HepG2 (cell line): ENCODE measurements around the gene ELP2. TPM values are rescaled to one million over a fixed set of nuclear protein-coding genes. Genes with fewer than 3 reads are reported as not detected.

Experiments used
- EEA1 ChIP-seq: sonication (generic); formaldehyde crosslinking; IDR thresholded peaks from 2 replicates; pipeline ENCODE4 v1.5.1; 2020; ENCODE audit warnings: mild to moderate bottlenecking, missing genetic modification reagents, borderline replicate concordance
- FOXK1 ChIP-seq: sonication (generic); formaldehyde crosslinking; IDR thresholded peaks from 2 replicates; pipeline ENCODE4 v1.4.0; 2020; ENCODE audit warnings: low read depth, missing genetic modification reagents, borderline replicate concordance
- GATA4 ChIP-seq: sonication (generic); IDR thresholded peaks from 2 replicates; pipeline ENCODE4 v1.6.1; 2016; ENCODE audit warnings: antibody characterized with exemption, low read depth, borderline replicate concordance
- GZF1 ChIP-seq: sonication (generic); formaldehyde crosslinking; IDR thresholded peaks from 2 replicates; pipeline ENCODE4 v1.5.1; 2020; ENCODE audit warnings: mild to moderate bottlenecking, missing genetic modification reagents
- HMG20B ChIP-seq: conservative IDR thresholded peaks from 2 replicates; pipeline ENCODE4 v1.6.1; 2016; ENCODE audit warnings: missing genetic modification reagents, missing compliant biosample characterization
- RELA ChIP-seq: sonication (generic); formaldehyde crosslinking; IDR thresholded peaks from 2 replicates; pipeline ENCODE4 v1.4.0; 2020; ENCODE audit warnings: missing genetic modification reagents
- SOX13 ChIP-seq, 3 experiments: fragments of 450-650 bp in 1 of 3; sonication (generic) in 1 of 3; formaldehyde crosslinking in 1 of 3; IDR thresholded peaks in 2 of 3; conservative IDR thresholded peaks in 1 of 3; 2 replicates each; pipeline versions ENCODE4 v1.5.0 to v1.6.1; 2016 to 2020; ENCODE audit warnings: antibody characterized with exemption in 1 of 3, mild to moderate bottlenecking in 1 of 3, missing compliant biosample characterization in 1 of 3, missing genetic modification reagents in 1 of 3, moderate library complexity in 1 of 3
- SUZ12 ChIP-seq: fragments of 150-350 bp; IDR thresholded peaks from 2 replicates; pipeline ENCODE4 v1.6.1; 2014; ENCODE audit warnings: low read depth, low read length
- TSC22D2 ChIP-seq: sonication (generic); formaldehyde crosslinking; IDR thresholded peaks from 2 replicates; pipeline ENCODE4 v1.5.1; 2020; ENCODE audit warnings: missing genetic modification reagents, mild to moderate bottlenecking, borderline replicate concordance
- ZBTB42 ChIP-seq: sonication (generic); formaldehyde crosslinking; IDR thresholded peaks from 2 replicates; pipeline ENCODE4 v1.5.0; 2020; ENCODE audit warnings: mild to moderate bottlenecking, missing genetic modification reagents
- ZFP1 ChIP-seq: IDR thresholded peaks from 2 replicates; pipeline ENCODE4 v1.6.1; 2016
- ZNF260 ChIP-seq: sonication (generic); formaldehyde crosslinking; IDR thresholded peaks from 2 replicates; pipeline ENCODE4 v1.4.0; 2020; ENCODE audit warnings: missing genetic modification reagents, low read depth, mild to moderate bottlenecking, borderline replicate concordance
- ZNF33A ChIP-seq: sonication (generic); formaldehyde crosslinking; IDR thresholded peaks from 2 replicates; pipeline ENCODE4 v1.5.1; 2020; ENCODE audit warnings: missing genetic modification reagents, mild to moderate bottlenecking, moderate library complexity, borderline replicate concordance
- ZNF547 ChIP-seq: sonication (generic); formaldehyde crosslinking; IDR thresholded peaks from 2 replicates; pipeline ENCODE4 v1.5.1; 2020; ENCODE audit warnings: mild to moderate bottlenecking, missing genetic modification reagents
- ZNF557 ChIP-seq: sonication (generic); formaldehyde crosslinking; IDR thresholded peaks from 2 replicates; pipeline ENCODE4 v1.4.0; 2020; ENCODE audit warnings: missing genetic modification reagents
- ZNF772 ChIP-seq: sonication (generic); formaldehyde crosslinking; IDR thresholded peaks from 2 replicates; pipeline ENCODE4 v1.5.0; 2020; ENCODE audit warnings: mild to moderate bottlenecking, missing genetic modification reagents
- ZNF788 ChIP-seq: sonication (generic); formaldehyde crosslinking; IDR thresholded peaks from 2 replicates; pipeline ENCODE4 v1.5.0; 2020; ENCODE audit warnings: mild to moderate bottlenecking, missing genetic modification reagents, borderline replicate concordance
- polyA plus RNA-seq, 8 experiments: library from polyadenylated mRNA; depleted of rRNA in 3 of 8; stranded (reverse) in 7 of 8; unstranded in 1 of 8; fragments of >200 nt; fragmentation: Illumina TruSeq in 4 of 8; extraction: Trizol in 4 of 8; gene quantifications; 2 replicates each; pipeline versions ENCODE4 v1.2.1 to v1.2.3, GENCODE V29; 2011 to 2016; ENCODE audit warnings: low read depth in 4 of 8, missing spikeins in 1 of 8, mixed read lengths in 1 of 8; ENCODE audit not compliant: insufficient read depth in 1 of 8
- total RNA-seq, 5 experiments: library from RNA; depleted of rRNA; stranded (reverse); fragments of >200 nt; fragmentation: Illumina TruSeq; extraction: Trizol; gene quantifications; 2 replicates each; pipeline ENCODE4 v1.2.3, GENCODE V29; 2016; ENCODE audit warnings: low read depth in 1 of 5
- TF ChIP-seq, protein P1 (sequence below): sonication (generic); formaldehyde crosslinking; IDR thresholded peaks from 2 replicates; pipeline ENCODE4 v1.4.0; 2020; ENCODE audit warnings: missing genetic modification reagents, mild to moderate bottlenecking, borderline replicate concordance
- TF ChIP-seq, protein P2 (sequence below): sonication (generic); IDR thresholded peaks from 2 replicates; pipeline ENCODE4 v1.6.1; 2016; ENCODE audit warnings: low read depth, borderline replicate concordance
- TF ChIP-seq, protein P3 (sequence below): sonication (generic); formaldehyde crosslinking; IDR thresholded peaks from 2 replicates; pipeline ENCODE4 v1.4.0; 2020; ENCODE audit warnings: low read depth, mild to moderate bottlenecking, missing genetic modification reagents
- TF ChIP-seq, protein P4 (sequence below): sonication (generic); formaldehyde crosslinking; IDR thresholded peaks from 2 replicates; pipeline ENCODE4 v1.8.1; 2023; ENCODE audit warnings: mild to moderate bottlenecking, moderate library complexity, missing genetic modification reagents
- TF ChIP-seq, protein P5 (sequence below): sonication (generic); formaldehyde crosslinking; IDR thresholded peaks from 2 replicates; pipeline ENCODE4 v1.4.0; 2020; ENCODE audit warnings: missing genetic modification reagents, low read depth, mild to moderate bottlenecking, borderline replicate concordance
- TF ChIP-seq, protein P6 (sequence below): sonication (generic); formaldehyde crosslinking; IDR thresholded peaks from 2 replicates; pipeline ENCODE4 v1.8.0; 2022; ENCODE audit warnings: missing genetic modification reagents, mild to moderate bottlenecking, inconsistent platforms, borderline replicate concordance

ELP2 gene
- total and polyA plus RNA-seq, 2 of the 13 experiments (the other 11 are each of a cell fraction or from before 2014, with no cell fraction given) = 98.7 to 100 TPM

DNA sequence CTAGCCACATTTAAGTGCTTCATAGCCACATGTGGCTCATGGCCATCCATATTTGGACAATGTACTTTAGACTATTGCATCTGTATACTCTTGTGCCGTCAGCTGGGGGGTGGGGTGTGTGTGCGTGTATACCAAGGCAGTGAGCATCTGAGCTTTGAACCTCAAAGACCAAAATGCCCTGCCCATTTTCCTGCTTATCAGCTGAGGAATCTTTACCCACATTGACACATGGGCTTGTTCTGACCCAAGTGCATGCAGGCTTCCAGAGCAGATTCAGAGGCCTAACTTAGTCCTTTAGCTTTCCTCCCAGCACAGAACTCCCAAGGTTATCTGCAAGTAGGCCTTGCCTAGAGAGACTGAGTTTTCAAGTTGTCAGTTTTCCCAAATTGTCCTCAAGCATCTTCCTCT lies 46.5 kb downstream of the ELP2 start (continued):
- TF ChIP-seq, protein P1, sequence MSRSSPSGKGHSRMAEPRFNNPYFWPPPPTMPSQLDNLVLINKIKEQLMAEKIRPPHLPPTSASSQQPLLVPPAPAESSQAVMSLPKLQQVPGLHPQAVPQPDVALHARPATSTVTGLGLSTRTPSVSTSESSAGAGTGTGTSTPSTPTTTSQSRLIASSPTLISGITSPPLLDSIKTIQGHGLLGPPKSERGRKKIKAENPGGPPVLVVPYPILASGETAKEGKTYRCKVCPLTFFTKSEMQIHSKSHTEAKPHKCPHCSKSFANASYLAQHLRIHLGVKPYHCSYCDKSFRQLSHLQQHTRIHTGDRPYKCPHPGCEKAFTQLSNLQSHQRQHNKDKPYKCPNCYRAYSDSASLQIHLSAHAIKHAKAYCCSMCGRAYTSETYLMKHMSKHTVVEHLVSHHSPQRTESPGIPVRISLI = peak; percentile 41; the same call in 1 of the 2 replicates
- TF ChIP-seq, protein P2, sequence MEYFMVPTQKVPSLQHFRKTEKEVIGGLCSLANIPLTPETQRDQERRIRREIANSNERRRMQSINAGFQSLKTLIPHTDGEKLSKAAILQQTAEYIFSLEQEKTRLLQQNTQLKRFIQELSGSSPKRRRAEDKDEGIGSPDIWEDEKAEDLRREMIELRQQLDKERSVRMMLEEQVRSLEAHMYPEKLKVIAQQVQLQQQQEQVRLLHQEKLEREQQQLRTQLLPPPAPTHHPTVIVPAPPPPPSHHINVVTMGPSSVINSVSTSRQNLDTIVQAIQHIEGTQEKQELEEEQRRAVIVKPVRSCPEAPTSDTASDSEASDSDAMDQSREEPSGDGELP = peak; percentile 97
- TF ChIP-seq SOX13 (IDR thresholded peaks at IDR 0.05) = peak; percentile 61; the same call in 1 of the 2 replicates
- peak in 1 of 2 experiments; percentile 86; a peak in 2 of 4 replicates for TF ChIP-seq SOX13 (CRISPR knock-in tag; conservative IDR thresholded peaks at IDR 0.05 in 1 of 2, IDR thresholded peaks at IDR 0.05 in 1 of 2)
- TF ChIP-seq, protein P3, sequence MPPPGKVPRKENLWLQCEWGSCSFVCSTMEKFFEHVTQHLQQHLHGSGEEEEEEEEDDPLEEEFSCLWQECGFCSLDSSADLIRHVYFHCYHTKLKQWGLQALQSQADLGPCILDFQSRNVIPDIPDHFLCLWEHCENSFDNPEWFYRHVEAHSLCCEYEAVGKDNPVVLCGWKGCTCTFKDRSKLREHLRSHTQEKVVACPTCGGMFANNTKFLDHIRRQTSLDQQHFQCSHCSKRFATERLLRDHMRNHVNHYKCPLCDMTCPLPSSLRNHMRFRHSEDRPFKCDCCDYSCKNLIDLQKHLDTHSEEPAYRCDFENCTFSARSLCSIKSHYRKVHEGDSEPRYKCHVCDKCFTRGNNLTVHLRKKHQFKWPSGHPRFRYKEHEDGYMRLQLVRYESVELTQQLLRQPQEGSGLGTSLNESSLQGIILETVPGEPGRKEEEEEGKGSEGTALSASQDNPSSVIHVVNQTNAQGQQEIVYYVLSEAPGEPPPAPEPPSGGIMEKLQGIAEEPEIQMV (CRISPR knock-in tag) = peak; percentile 40; the same call in 1 of the 2 replicates
- TF ChIP-seq, protein P4, sequence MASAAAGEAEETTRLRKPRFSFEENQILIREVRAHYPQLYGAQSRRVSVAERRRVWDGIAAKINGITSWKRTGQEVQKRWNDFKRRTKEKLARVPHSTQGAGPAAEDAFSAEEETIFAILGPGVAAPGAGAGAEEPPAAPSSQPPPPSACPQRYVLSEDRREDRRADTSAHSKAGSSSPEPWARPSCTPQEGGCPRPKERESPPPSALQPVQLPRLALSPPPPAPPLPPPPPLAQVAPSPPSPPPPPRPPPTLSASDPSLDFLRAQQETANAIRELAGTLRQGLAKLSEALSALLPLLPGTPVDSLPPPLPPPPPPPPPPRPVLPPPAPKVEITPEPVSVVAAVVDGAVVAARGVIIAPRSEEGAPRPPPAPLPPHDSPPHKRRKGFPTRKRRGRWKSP (CRISPR knock-in tag) = peak; percentile 59; the same call in 1 of the 2 replicates
- no peak for TF ChIP-seq ZNF547
- TF ChIP-seq, protein P5, sequence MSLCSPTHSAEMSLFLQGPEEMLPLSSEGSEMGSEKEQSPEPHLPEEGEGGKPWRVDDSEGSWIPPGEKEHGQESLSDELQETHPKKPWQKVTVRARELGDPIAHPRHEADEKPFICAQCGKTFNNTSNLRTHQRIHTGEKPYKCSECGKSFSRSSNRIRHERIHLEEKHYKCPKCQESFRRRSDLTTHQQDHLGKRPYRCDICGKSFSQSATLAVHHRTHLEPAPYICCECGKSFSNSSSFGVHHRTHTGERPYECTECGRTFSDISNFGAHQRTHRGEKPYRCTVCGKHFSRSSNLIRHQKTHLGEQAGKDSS = no peak
- no peak for TF ChIP-seq ZNF33A (CRISPR knock-in tag)
- TF ChIP-seq ZNF557 (CRISPR knock-in tag) = no peak
- peak; percentile 88; the same call in 1 of the 2 replicates for TF ChIP-seq ZNF788 (CRISPR knock-in tag)
- TF ChIP-seq GZF1 = no peak
- no peak for TF ChIP-seq RELA (CRISPR knock-in tag)
- no peak for TF ChIP-seq ZNF260 (CRISPR knock-in tag)
- TF ChIP-seq FOXK1 (CRISPR knock-in tag) = peak; percentile 71; the same call in 1 of the 2 replicates
- TF ChIP-seq GATA4 = peak; percentile 95
- peak; percentile 83; the same call in 1 of the 2 replicates for TF ChIP-seq ZFP1 (CRISPR knock-in tag)
- TF ChIP-seq, protein P6, sequence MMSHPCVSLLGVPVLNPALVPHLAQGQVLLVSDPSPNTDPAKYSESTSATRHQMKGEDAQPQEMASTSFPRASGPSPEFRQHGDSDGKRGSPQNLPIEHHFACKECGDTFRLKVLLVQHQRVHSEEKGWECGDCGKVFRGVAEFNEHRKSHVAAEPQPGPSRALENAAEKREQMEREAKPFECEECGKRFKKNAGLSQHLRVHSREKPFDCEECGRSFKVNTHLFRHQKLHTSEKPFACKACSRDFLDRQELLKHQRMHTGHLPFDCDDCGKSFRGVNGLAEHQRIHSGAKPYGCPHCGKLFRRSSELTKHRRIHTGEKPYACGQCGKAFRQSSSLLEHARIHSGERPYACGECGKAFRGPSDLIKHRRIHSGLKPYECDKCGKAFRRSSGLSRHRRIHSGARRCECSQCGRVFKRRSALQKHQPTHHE = no peak; the same call in 1 of the 2 replicates
- TF ChIP-seq EEA1 (CRISPR knock-in tag) = no peak
- TF ChIP-seq HMG20B (CRISPR knock-in tag) = peak; percentile 43; the same call in 1 of the 2 replicates
- TF ChIP-seq ZNF772 (CRISPR knock-in tag) = peak; percentile 69; the same call in 1 of the 2 replicates
- no peak for TF ChIP-seq SUZ12
- TF ChIP-seq ZBTB42 (CRISPR knock-in tag) = 0 out of 2 replicates have a peak, but pooled peaks have one; percentile 76
- 0 out of 2 replicates have a peak, but pooled peaks have one; percentile 61 for TF ChIP-seq TSC22D2 (CRISPR knock-in tag)
